IMR-90 (cell line): ENCODE results near the gene PDE8B. TPM values are rescaled to one million over a fixed set of nuclear protein-coding genes. Genes with fewer than 3 reads are reported as not detected.

Experiments used
- ATAC-seq: fragments of 200-7000 bp; cut with Tn5 transposase; 2 replicates; pipeline ENCODE4 v1.9.1; 2020; ENCODE audit warnings: low read depth, mild to moderate bottlenecking, moderate library complexity
- BruUV-seq: library from RNA; stranded (reverse); fragments of 400-500 nt; replicated peaks from 2 replicates; lab custom pipeline; 2021; lab: Mats Ljungman, UMichigan
- CTCF ChIA-PET: fragments of 300-600 bp; formaldehyde crosslinking; extraction: SDS; loops from one replicate; lab custom pipeline; 2021; ENCODE audit warnings: antibody characterized with exemption; lab: Yijun Ruan, JAX
- POLR2A ChIA-PET: fragments of 300-600 bp; sonication (Branson Sonifier 250); formaldehyde crosslinking; loops from one replicate; lab custom pipeline; 2022; ENCODE audit warnings: antibody characterized with exemption; ENCODE audit not compliant: unreplicated experiment; lab: Charles Lee
- DNase-seq: peaks from one replicate; pipeline ENCODE4 v3.0.0; 2013
- H2AFZ ChIP-seq: replicated peaks from 2 replicates; pipeline ENCODE3; 2013; ENCODE audit warnings: low read length, mild to moderate bottlenecking; ENCODE audit not compliant: poor library complexity
- H2AK5ac ChIP-seq: 2 replicates; pipeline ENCODE4 v1.6.1; 2013; ENCODE audit warnings: low read depth, low read length, inconsistent platforms
- H2AK9ac ChIP-seq: replicated peaks from 2 replicates; pipeline ENCODE3; 2013; ENCODE audit warnings: mild to moderate bottlenecking, low read depth, low read length, moderate library complexity; ENCODE audit not compliant: poor library complexity
- H2BK120ac ChIP-seq: 2 replicates; pipeline ENCODE4 v1.6.1; 2013; ENCODE audit warnings: low read depth, low read length, inconsistent platforms
- H2BK15ac ChIP-seq: 3 replicates; pipeline ENCODE4 v1.6.1; 2013; ENCODE audit warnings: low read depth, low read length, inconsistent platforms
- H2BK20ac ChIP-seq: 2 replicates; pipeline ENCODE4 v1.6.1; 2013; ENCODE audit warnings: low read depth, mild to moderate bottlenecking, inconsistent platforms, low read length, moderate library complexity
- H2BK5ac ChIP-seq: 2 replicates; pipeline ENCODE4 v1.6.1; 2013; ENCODE audit warnings: mild to moderate bottlenecking, low read depth, low read length, inconsistent platforms; ENCODE audit not compliant: poor library complexity, severe bottlenecking
- H3K14ac ChIP-seq: replicated peaks from 2 replicates; pipeline ENCODE4 v1.6.1; 2013; ENCODE audit warnings: low read depth, low read length, inconsistent platforms
- H3K18ac ChIP-seq: 2 replicates; pipeline ENCODE4 v1.6.1; 2013; ENCODE audit warnings: low read depth, low read length, control low read depth
- H3K23ac ChIP-seq: 2 replicates; pipeline ENCODE4 v1.6.1; 2013; ENCODE audit warnings: low read depth, low read length, inconsistent platforms
- H3K27ac ChIP-seq: 2 replicates; pipeline ENCODE4 v1.5.1; 2013; ENCODE audit warnings: mild to moderate bottlenecking, control low read depth, low read length; ENCODE audit not compliant: insufficient read depth
- H3K27me3 ChIP-seq: 2 replicates; pipeline ENCODE4 v1.6.1; 2013; ENCODE audit warnings: low read length; ENCODE audit not compliant: control insufficient read depth, insufficient read depth
- H3K36me3 ChIP-seq: 2 replicates; pipeline ENCODE4 v1.6.1; 2013; ENCODE audit warnings: low read length, mixed read lengths; ENCODE audit not compliant: control insufficient read depth, insufficient read depth
- H3K4ac ChIP-seq: 2 replicates; pipeline ENCODE4 v1.6.1; 2013; ENCODE audit warnings: low read depth, low read length, inconsistent platforms
- H3K4me1 ChIP-seq: 2 replicates; pipeline ENCODE4 v1.6.1; 2013; ENCODE audit warnings: low read length, mixed read lengths; ENCODE audit not compliant: control insufficient read depth, insufficient read depth
- H3K4me2 ChIP-seq: 2 replicates; pipeline ENCODE4 v1.6.1; 2013; ENCODE audit warnings: low read depth, mild to moderate bottlenecking, control low read depth, low read length, moderate library complexity
- H3K4me3 ChIP-seq: 2 replicates; pipeline ENCODE4 v1.5.1; 2013; ENCODE audit warnings: low read depth, mild to moderate bottlenecking, control low read depth, low read length, moderate library complexity; ENCODE audit not compliant: insufficient read depth
- H3K56ac ChIP-seq: 2 replicates; pipeline ENCODE4 v1.6.1; 2013; ENCODE audit warnings: low read length, inconsistent platforms; ENCODE audit not compliant: insufficient read depth; ENCODE audit errors: extremely low read depth
- H3K79me1 ChIP-seq, 2 experiments: 2 replicates each; pipeline ENCODE4 v1.6.1; 2013; ENCODE audit warnings: low read length in 2 of 2, inconsistent platforms in 1 of 2, low read depth in 1 of 2
- H3K9ac ChIP-seq: 2 replicates; pipeline ENCODE4 v1.6.1; 2013; ENCODE audit warnings: low read depth, low read length, control low read depth
- H3K9me1 ChIP-seq: 2 replicates; pipeline ENCODE4 v1.6.1; 2013; ENCODE audit warnings: low read length, inconsistent platforms; ENCODE audit not compliant: insufficient read depth
- H3K9me3 ChIP-seq: 2 replicates; pipeline ENCODE4 v1.6.1; 2013; ENCODE audit warnings: low read length; ENCODE audit not compliant: control insufficient read depth, insufficient read depth
- H4K20me1 ChIP-seq: 2 replicates; pipeline ENCODE4 v1.6.1; 2013; ENCODE audit warnings: low read length, inconsistent platforms; ENCODE audit not compliant: insufficient read depth
- H4K5ac ChIP-seq: 2 replicates; pipeline ENCODE4 v1.6.1; 2013; ENCODE audit warnings: mild to moderate bottlenecking, low read depth, low read length, control low read depth
- H4K8ac ChIP-seq, 2 experiments: 2 replicates each; pipeline ENCODE4 v1.6.1; 2013; ENCODE audit warnings: low read depth in 2 of 2, low read length in 2 of 2, control low read depth in 1 of 2, inconsistent platforms in 1 of 2
- H4K91ac ChIP-seq: 2 replicates; pipeline ENCODE4 v1.6.1; 2013; ENCODE audit warnings: low read depth, low read length, inconsistent platforms; ENCODE audit not compliant: insufficient read depth
- BHLHE40 ChIP-seq: fragments of 150-350 bp; IDR thresholded peaks from 2 replicates; pipeline ENCODE4 v1.6.1; 2016; ENCODE audit warnings: mild to moderate bottlenecking, low read depth, low read length
- CEBPB ChIP-seq: IDR thresholded peaks from 2 replicates; pipeline ENCODE4 v1.6.1; 2012; ENCODE audit warnings: low read depth, low read length, improper control_type of control experiment
- CHD1 ChIP-seq: IDR thresholded peaks from 2 replicates; pipeline ENCODE4 v1.6.1; 2012; ENCODE audit warnings: low read depth, low read length, improper control_type of control experiment
- FOS ChIP-seq: fragments of 150-350 bp; IDR thresholded peaks from 2 replicates; pipeline ENCODE4 v1.6.1; 2016; ENCODE audit warnings: low read depth, low read length
- MAFK ChIP-seq: IDR thresholded peaks from 2 replicates; pipeline ENCODE4 v1.6.1; 2012; ENCODE audit warnings: low read depth, low read length, improper control_type of control experiment
- NFE2L2 ChIP-seq: fragments of 150-350 bp; IDR thresholded peaks from 2 replicates; pipeline ENCODE4 v1.6.1; 2016; ENCODE audit warnings: low read depth, mild to moderate bottlenecking, low read length
- POLR2A ChIP-seq: IDR thresholded peaks from 2 replicates; pipeline ENCODE4 v1.6.1; 2012; ENCODE audit warnings: mild to moderate bottlenecking, low read depth, low read length
- RAD21 ChIP-seq: IDR thresholded peaks from 2 replicates; pipeline ENCODE4 v1.6.1; 2012; ENCODE audit warnings: low read length, improper control_type of control experiment
- RCOR1 ChIP-seq: IDR thresholded peaks from 2 replicates; pipeline ENCODE4 v1.6.1; 2012; ENCODE audit warnings: mild to moderate bottlenecking, low read length, improper control_type of control experiment; ENCODE audit not compliant: insufficient replicate concordance
- SMC3 ChIP-seq: fragments of 150-350 bp; IDR thresholded peaks from 2 replicates; pipeline ENCODE4 v1.6.1; 2016; ENCODE audit warnings: low read depth, mild to moderate bottlenecking, antibody characterized with exemption, low read length, moderate library complexity
- WGBS, 2 experiments: methylation state at CpG; one replicate each; pipeline versions ENCODE4 v1.1.5 to v1.1.7; 2013; ENCODE audit warnings: missing lambda C conversion rate in 2 of 2; ENCODE audit not compliant: insufficient read length in 1 of 2; ENCODE audit errors: extremely low coverage in 2 of 2; 5-methylcytosine and 5-hydroxymethylcytosine counted together
- dilution Hi-C: fragments of 300-500 bp; cut with HindIII; formaldehyde crosslinking; loops from one replicate; pipeline ENCODE4 v1.14.3; 2018; ENCODE audit warnings: low sequenced_read_pairs; ENCODE audit not compliant: unreplicated experiment
- in situ Hi-C: fragments of 300-500 bp; cut with MboI; formaldehyde crosslinking; loops from 3 replicates; pipeline ENCODE4 v1.14.3; 2019; ENCODE audit warnings: low sequenced_read_pairs, inconsistent platforms, mixed read lengths
- intact Hi-C: fragments of 100-400 bp; cut with micrococcal nuclease; formaldehyde crosslinking; loops from 2 replicates; pipeline ENCODE4 v1.10.0; 2022
- polyA plus RNA-seq, 3 experiments: library from polyadenylated mRNA; depleted of rRNA; stranded (reverse); fragments of >200 nt; gene quantifications; 2 replicates each; pipeline ENCODE4 v1.2.3, GENCODE V29; 2012; ENCODE audit warnings: low replicate concordance in 1 of 3
- total RNA-seq: library from RNA; depleted of rRNA; stranded (reverse); fragments of >200 nt; gene quantifications from 2 replicates; pipeline ENCODE4 v1.2.3, GENCODE V29; 2012
- TF ChIP-seq, protein P1 (sequence below): fragments of 150-350 bp; IDR thresholded peaks from 2 replicates; pipeline ENCODE4 v1.6.1; 2016; ENCODE audit warnings: low read depth, mild to moderate bottlenecking, low read length, moderate library complexity, borderline replicate concordance

Gene PDE8B
- total and polyA plus RNA-seq, 2 of the 4 experiments (the other 2 are of a cell fraction) = under 0.01 to 0.03 TPM

DNA sequence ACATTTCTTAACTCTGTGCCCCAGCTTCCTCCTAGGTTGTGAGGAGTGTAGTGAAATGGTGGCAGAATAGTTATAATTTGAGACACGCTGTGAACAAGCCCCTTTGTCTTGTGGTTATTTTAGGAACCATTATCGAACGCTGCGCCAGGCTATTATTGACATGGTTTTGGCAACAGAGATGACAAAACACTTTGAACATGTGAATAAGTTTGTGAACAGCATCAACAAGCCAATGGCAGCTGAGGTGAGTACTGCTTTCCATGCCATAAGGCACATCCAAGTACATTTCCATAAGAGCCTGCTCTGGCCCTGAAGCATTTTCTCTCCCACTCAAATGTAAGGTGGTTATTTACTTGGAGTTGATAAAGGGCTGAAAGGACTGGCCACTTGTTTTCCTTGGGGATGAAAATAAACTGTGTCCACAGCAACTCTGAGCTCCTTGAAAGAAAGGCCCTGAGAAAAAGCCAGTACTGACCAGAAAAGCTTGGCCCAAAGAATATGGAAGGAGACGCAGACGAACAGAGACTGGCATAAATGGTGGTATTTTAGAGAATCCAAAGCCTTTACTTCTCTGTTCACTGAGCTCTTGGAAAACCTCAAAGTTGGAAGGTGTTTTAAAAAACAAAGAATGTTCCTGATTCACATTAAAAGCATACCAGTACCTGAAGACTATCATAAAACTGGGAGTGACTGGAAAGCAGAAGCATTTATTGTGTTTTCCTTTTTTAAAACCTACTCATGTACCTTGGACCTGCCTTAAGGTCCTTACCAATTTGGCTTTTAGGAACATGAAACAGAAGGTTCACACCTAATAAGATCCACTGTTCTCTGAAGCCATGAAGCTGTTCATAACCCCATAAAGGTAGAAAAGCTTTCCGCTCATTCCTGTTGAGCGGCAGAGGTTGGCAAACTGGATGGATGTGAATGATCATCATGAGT is 209.4 kb downstream of the PDE8B start:
- no peak overlapping the region for H2BK20ac ChIP-seq
- dilution Hi-C loops (no loop called here), in situ Hi-C loops (no loop called here), intact Hi-C loops (no loop called here)
- no peak overlapping the region for H3K4ac ChIP-seq
- no peak overlapping the region for H4K5ac ChIP-seq
- H3K27me3 ChIP-seq = 0 out of 2 replicates have a peak, but pooled peaks cover 2% of the 10 kb centered on the region
- ATAC-seq (no peak), DNase-seq (no peak)
- POLR2A ChIA-PET = no interaction called here
- H2AK5ac ChIP-seq = no peak overlapping the region
- H3K14ac ChIP-seq = no peak overlapping the region
- no peak overlapping the region for H3K18ac ChIP-seq
- no TSS peak for BruUV-seq
- H3K56ac ChIP-seq = no peak overlapping the region
- H2BK15ac ChIP-seq = no peak overlapping the region
- no peak overlapping the region for H3K4me3 ChIP-seq
- no peaks in the 10 kb centered on the region for H3K79me1 ChIP-seq
- H4K91ac ChIP-seq = no peak overlapping the region; the same call in 1 of the 2 replicates
- H4K8ac ChIP-seq = no peak overlapping the region
- H4K20me1 ChIP-seq = no peaks in the 10 kb centered on the region
- H3K9ac ChIP-seq = no peak overlapping the region
- no peaks in the 10 kb centered on the region for H3K4me1 ChIP-seq
- H2AFZ ChIP-seq = no peak overlapping the region
- H3K4me2 ChIP-seq = no peak overlapping the region
- 0 out of 2 replicates have a peak, but pooled peaks cover 5% of the 10 kb centered on the region for H3K9me1 ChIP-seq
- no peak overlapping the region for H2BK5ac ChIP-seq
- no peak overlapping the region for H2AK9ac ChIP-seq
- H3K9me3 ChIP-seq = no peaks in the 10 kb centered on the region
- no peak for TF ChIP-seq FOS
- no peak for TF ChIP-seq NFE2L2
- no peak for TF ChIP-seq CEBPB
- TF ChIP-seq POLR2A = no peak
- TF ChIP-seq BHLHE40 = no peak
- TF ChIP-seq SMC3 = no peak
- TF ChIP-seq RCOR1 = no peak
- TF ChIP-seq, protein P1, sequence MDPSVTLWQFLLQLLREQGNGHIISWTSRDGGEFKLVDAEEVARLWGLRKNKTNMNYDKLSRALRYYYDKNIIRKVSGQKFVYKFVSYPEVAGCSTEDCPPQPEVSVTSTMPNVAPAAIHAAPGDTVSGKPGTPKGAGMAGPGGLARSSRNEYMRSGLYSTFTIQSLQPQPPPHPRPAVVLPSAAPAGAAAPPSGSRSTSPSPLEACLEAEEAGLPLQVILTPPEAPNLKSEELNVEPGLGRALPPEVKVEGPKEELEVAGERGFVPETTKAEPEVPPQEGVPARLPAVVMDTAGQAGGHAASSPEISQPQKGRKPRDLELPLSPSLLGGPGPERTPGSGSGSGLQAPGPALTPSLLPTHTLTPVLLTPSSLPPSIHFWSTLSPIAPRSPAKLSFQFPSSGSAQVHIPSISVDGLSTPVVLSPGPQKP = no peak
- no peak for TF ChIP-seq MAFK
- no peak for TF ChIP-seq CHD1
- no peak for TF ChIP-seq RAD21
- H3K36me3 ChIP-seq = no peaks in the 10 kb centered on the region
- no peak overlapping the region for H2BK120ac ChIP-seq
- CTCF ChIA-PET = no interaction called here
- H3K23ac ChIP-seq = no peak overlapping the region
- H3K27ac ChIP-seq = no peak overlapping the region
- WGBS, 2 experiments = 92% methylated on average over 4 of the region's 8 CpGs; no CpG with 5 or more reads in 1 of the 2 experiments
